GM21447 (cell line): ENCODE results near the gene TIAM1.

ENCODE experiments used
- ATAC-seq: cut with Tn5 transposase; IDR thresholded peaks from one replicate; pipeline ENCODE4 v1.9.1; 2021; ENCODE audit not compliant: unreplicated experiment

TIAM1 gene

DNA sequence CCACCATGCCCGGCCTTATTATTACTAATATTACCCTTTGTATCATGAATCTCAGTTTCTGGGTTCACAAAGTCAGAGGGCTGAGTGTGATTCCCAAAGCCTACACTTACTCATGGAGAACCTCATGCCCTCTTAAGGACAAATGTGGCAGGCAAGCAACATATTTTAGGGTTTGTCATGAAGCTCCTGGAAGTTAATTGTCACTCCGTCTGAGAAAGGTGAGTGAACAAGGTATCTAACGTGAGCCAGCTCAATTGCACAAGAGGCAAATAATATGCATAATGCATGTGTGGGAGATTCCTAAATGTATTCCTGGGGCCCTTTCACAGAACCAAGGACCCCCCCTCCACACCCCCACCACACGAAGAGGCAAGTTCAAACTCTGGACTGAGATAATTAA is 10.1 kb upstream of the TIAM1 start:
- no peak for ATAC-seq

GRCh38 chr21:31352836-31353235 is 8.8 kb upstream of the TIAM1 start:
- ATAC-seq = no peak

GRCh38 chr21:31351960-31352359 is 7.9 kb upstream of the TIAM1 start:
- ATAC-seq = no peak

DNA sequence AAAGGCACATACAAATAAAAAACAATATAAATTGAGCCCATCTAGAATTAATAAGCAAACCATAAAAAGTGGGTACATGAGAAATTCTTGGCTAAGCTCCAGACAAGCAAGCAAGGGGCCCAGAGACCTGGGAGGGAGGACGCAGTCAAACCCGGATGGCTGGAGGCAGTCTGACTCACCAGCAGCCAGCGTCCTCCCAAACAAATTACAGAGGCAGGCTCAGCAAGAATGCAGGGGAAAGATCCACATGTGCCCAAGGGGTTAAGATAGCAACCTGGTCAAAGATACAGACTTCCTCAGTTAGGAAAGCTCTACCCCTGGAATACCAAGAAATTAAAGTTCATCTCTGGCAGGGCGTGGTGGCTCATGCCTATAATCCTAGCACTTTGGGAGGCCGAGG is 7.4 kb upstream of the TIAM1 start:
- no peak for ATAC-seq

DNA sequence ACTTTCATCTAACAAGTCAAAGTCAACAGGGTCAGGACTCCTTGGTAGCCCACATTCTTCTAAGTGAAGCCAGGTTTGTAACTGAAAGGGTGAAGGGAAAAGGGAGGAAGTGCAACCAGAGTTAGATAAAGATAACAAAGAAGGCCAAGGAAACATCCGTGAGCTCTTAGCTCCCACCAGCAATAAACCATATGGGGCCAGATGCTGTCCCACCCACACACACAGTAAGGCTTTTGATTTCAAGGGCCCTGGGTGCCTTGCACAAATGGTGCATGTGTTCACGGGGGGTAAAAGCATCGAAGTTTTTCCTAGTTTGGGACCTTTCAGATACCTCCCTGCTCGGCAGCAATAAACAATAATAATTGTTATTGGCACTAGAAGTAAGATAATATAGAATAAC is 5.1 kb upstream of the TIAM1 start:
- no peak for ATAC-seq

DNA sequence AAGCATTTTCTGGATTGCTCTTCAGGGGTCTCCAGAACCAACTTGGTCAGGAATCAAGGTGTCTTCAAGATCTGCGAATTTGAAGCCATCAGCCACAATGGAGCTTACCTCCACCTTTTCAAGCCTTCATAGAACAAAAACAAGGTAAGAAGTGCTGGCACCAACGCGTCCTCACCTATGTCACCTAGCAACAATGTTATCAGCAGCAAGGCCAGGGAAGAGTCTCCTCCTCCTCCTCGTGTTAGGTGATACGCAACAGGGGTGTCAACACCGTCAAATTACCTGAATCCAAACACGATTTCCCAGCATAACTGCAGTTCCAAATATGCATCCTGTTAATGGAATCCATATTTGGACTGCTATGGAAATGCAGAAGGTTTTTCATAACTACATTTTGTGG is 4.1 kb upstream of the TIAM1 start:
- no peak for ATAC-seq

- no peak for ATAC-seq
These were observed 3.5 kb upstream of the TIAM1 start for GRCh38 chr21:31347435-31348032.

DNA sequence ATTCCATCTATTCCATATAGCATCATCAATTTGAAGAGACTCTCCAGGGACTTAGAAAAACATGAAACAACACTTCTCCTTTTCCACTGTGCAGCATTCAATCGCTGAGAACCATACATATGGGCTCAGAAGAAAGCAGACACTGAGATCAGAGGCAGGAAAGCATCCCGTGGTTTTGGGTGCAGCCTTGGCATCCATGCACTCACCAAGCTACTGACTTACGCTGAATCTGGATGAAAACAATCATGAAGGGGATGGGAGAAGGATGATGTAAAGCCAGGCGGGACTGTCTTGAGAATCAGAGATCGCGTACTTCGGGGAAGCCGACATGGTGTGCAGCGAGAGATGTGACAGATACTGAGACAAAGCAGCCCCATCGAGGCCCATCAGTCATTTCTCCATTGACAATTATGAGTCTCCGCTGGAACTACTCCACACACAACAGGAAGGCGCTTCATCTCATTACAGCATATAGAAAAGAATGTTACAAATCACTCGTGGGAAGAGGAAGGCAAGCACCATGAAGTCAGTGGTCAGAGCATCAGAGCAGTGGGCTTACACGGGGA is 2.3 kb upstream of the TIAM1 start:
- ATAC-seq = no peak

DNA sequence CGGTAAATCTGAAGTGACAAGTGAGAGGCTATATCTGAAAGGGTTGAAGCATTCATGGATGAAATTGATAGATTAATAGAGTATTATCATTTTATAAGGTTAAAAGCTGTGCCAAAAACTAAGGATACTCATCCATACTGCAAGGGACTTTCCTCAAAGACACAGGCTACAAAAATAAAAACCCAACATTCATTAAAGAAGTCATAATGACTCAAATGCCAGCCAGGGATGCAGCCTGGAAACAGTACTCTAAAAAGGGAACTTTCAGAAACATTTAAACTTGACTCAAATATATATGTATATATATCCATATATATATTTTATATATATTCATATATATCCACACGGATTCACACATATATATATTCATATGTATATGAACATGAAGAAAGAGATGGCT is 1.1 kb upstream of the TIAM1 start:
- ATAC-seq = no peak

GRCh38 chr21:31343030-31343510 is 991 bp downstream of the TIAM1 start:
- ATAC-seq = no peak

GRCh38 chr21:31342348-31342747 is 1.7 kb downstream of the TIAM1 start:
- no peak for ATAC-seq

GRCh38 chr21:31340942-31341487 is 3.0 kb downstream of the TIAM1 start:
- ATAC-seq = no peak

GRCh38 chr21:31340514-31340913 is 3.5 kb downstream of the TIAM1 start:
- ATAC-seq = no peak

DNA sequence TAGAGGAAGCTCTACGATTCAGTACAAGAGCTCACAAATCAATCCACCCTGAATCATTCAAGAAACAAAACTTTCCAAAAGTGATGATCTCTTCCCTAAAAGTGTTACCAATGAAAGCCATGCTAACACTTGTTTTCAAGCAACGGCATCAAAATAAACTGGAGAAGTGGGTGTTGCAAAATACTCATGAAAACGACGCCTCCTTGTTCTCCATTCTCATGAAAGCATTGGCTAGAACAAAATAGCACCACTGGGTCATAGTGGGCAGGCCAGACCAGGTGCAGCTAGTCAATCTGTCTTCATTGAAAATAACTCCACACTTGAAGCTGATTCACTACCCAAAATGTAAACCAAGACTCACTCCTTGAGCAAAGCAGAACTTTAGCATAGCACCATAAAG is 4.3 kb downstream of the TIAM1 start:
- no peak for ATAC-seq

DNA sequence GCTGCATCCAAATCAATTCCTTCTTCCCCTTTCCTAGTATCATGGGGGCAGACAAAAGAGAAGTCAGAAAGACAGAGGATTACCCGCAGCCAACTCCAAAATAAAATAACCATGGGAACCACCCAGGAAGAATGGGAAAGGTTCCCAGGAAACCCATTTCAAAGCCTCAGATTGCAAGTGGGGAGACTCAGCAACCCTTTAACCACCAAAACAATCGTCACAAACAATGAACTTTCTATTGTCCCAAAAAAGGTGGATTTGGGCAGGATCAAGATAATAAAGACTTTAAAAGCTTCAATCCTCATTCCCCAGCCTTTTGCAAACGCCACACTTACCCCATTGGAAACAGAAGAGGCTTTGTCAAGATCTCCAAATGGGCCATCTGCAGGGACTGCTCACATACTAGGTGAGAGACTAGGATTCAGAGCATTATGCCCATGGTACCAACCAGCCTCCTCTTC is 5.1 kb downstream of the TIAM1 start:
- ATAC-seq = no peak

DNA sequence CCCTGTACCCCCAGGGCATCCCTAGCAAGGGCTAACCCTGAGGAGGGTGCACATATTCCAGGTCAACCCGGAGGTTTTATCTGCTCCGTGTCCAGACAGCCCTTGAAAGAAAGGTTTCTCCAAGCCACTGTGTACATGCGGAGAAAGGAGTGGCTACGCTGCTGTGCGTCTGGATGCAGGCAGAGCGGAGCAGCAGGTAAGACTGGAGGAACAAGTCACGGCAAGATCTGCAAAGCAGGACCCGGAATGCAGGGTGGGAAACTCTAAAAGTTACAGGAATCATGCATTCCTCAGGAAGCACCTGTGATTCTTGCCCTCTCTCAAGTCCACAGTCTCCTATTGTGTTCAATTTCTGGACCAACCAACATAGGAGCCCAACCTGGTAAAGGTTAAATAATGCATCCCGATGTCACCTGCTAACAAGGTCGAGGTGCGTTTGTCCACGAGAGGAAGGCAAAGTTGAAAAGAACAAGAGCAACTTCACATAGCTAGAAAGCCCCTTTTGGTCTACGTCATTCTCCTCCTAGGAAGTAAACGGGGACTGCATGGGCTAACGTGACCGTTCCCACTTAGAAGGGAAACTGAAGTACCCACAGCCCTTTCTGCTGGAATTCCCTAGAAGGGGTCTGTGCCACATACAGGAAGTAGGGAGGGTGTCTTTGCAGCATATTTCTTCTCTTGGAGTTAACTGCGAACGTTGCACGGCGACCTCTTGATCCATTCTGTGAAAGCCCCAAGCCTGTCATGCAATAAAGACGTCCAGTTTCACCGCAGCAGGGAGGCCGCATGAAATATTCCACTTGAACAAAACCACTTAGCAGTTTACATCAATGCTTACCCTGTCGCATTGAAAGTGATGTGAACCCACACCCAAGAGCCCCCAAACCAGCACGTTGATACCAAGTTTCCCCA is 5.8 kb downstream of the TIAM1 start:
- no peak for ATAC-seq

DNA sequence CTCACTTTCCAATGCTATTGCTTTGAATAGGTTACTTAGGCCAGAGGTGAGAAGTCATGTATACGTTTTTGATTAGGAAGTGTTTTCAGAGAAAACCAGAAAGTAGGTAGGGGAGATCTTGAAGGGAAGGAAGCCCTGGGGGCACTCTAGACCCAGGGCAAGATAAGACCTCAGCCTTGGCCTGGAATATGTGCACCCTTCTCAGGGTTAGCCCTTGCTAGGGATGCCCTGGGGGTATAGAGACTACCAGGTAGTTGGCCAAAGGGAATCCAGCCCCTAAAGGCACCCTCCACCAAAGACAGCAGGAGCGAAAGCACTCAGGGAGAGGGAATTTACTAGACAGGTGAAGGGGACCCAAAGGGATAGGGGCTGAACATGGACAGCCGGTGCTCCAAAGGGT is 7.0 kb downstream of the TIAM1 start:
- ATAC-seq = no peak

GRCh38 chr21:31336739-31337040 is 7.4 kb downstream of the TIAM1 start:
- no peak for ATAC-seq

- ATAC-seq = no peak
These were observed 7.9 kb downstream of the TIAM1 start for GRCh38 chr21:31335957-31336738.

DNA sequence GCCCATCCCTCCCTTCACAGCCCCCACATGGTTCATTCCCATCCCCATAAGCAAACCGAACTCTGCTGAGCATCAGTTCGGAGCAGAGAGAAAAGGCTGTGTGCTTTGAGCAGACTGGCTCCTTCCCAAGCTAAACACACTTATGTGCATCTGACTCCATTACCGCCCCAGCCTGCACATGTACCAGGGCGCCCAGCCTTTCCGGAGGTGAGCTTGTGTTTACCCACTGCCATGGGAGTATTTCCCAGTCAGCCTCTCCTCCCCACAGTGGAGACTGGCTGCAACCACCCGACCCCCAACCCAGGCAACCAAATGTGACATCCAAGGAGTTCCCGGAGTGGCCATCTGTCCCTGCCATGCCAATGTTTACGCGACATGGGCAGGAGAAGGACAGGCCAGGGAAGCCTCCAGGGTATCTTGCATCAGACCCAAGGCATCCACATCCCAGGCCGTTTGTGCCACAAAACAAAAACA is 9.4 kb downstream of the TIAM1 start:
- ATAC-seq = no peak

DNA sequence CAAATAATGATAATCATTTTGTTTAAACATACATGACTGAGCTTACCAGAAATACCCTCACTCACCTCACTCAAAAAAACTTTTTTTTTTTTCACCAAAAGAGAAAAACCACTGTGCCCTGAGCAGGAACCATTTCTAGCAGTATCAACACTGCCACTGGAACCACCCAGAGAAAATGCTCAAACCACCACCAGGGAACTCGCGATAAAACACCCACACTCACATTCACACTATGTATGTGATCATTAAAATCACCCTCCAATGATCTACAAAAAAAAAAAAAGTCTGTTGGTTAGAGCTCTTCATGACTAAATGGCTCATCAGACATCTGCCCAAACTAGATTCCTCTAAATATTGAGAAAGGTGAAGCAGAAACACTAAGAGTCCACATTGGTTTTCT is 11.5 kb downstream of the TIAM1 start:
- no peak for ATAC-seq
